Measurements from ENCODE around the gene BICC1.

BICC1 gene

DNA sequence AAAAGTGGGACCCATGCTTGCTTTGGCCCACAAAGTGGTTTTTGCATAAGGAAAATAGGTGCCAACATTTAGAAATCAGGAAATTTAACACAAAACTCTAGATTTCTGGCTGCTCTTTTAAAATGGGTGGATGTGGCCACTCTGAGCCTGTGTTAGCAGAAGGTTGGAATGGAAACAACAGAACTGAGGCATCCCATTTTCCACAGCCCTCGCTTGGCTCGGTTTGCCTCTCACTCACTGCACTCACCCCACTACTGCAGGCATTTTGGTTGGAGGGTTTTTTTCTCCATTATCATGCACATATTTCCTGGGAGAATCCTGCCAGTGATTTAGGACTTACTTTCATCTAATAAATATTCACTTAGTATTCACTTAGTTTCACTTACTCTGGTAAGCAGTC, 178.9 kb downstream of the BICC1 start:
- TF ChIP-seq, protein P1, sequence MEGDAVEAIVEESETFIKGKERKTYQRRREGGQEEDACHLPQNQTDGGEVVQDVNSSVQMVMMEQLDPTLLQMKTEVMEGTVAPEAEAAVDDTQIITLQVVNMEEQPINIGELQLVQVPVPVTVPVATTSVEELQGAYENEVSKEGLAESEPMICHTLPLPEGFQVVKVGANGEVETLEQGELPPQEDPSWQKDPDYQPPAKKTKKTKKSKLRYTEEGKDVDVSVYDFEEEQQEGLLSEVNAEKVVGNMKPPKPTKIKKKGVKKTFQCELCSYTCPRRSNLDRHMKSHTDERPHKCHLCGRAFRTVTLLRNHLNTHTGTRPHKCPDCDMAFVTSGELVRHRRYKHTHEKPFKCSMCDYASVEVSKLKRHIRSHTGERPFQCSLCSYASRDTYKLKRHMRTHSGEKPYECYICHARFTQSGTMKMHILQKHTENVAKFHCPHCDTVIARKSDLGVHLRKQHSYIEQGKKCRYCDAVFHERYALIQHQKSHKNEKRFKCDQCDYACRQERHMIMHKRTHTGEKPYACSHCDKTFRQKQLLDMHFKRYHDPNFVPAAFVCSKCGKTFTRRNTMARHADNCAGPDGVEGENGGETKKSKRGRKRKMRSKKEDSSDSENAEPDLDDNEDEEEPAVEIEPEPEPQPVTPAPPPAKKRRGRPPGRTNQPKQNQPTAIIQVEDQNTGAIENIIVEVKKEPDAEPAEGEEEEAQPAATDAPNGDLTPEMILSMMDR (IDR thresholded peaks at IDR 0.05; ENCODE audit: poor library complexity, severe bottlenecking): no peak
- H3K4me3 ChIP-seq (ENCODE audit: severe bottlenecking): no peak overlapping the region
- no peaks in the 10 kb centered on the region for H3K9me3 ChIP-seq (ENCODE audit: severe bottlenecking)
- no peaks in the 10 kb centered on the region for H3K4me1 ChIP-seq (ENCODE audit: insufficient read depth, poor library complexity, severe bottlenecking)
- H3K36me3 ChIP-seq (ENCODE audit: low read depth): no peaks in the 10 kb centered on the region
- H3K27ac ChIP-seq (ENCODE audit: poor library complexity, severe bottlenecking): no peak overlapping the region
- no peaks in the 10 kb centered on the region for H3K27me3 ChIP-seq (ENCODE audit: insufficient read depth, poor library complexity, severe bottlenecking)
- DNase-seq (ENCODE audit: low spot score) (no peak), ATAC-seq (ENCODE audit: low read depth) (no peak)

DNA sequence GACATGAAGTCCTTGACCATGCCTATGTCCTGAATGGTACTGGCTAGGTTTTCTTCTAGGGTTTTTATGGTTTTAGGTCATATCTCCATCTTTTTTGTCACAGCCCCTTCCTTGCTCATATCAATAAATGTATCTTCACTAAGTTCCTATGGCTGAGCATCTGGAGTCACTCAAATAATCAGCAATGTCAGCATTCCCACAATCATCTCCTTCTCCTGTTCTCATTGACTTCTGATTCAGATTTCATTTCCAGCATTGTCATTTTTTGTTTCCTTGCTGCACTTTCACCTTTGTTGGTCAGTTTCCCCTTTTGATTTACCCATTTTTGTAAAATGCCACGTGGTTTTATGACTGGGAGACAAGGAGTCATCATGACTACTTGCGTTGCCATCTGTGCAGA, 181.2 kb downstream of the BICC1 start:
- Histone ChIP-seq H3K27ac (ENCODE audit: poor library complexity, severe bottlenecking) (no peak overlapping the region), H3K4me1 (ENCODE audit: insufficient read depth, poor library complexity, severe bottlenecking) (no peaks in the 10 kb centered on the region), H3K9me3 (ENCODE audit: severe bottlenecking) (no peaks in the 10 kb centered on the region), H3K4me3 (ENCODE audit: severe bottlenecking) (no peak overlapping the region), H3K36me3 (ENCODE audit: low read depth) (no peaks in the 10 kb centered on the region), H3K27me3 (ENCODE audit: insufficient read depth, poor library complexity, severe bottlenecking) (no peaks in the 10 kb centered on the region)
- TF ChIP-seq, protein P1 (IDR thresholded peaks at IDR 0.05; ENCODE audit: poor library complexity, severe bottlenecking): no peak
- ATAC-seq (ENCODE audit: low read depth) (no peak), DNase-seq (ENCODE audit: low spot score) (no peak)

DNA sequence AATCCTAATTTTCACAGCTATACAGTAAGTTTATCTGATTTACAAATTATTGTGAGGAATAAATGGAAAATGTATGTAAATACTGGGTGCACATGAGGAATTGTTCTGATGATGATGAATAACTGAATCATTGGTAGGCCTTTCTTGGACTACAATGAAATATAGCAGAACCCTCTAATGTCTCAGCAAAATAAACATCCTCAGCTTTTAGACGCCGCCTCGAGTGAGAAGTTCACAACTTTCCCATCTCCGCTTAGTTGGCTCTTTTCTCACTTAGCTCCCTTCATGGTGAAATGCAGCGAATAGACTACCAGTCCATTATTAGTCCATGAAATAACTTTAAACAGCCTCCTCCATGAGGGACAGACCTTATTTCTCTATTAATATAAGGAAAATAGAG, 182.3 kb downstream of the BICC1 start:
- no peaks in the 10 kb centered on the region for H3K4me1 ChIP-seq (ENCODE audit: insufficient read depth, poor library complexity, severe bottlenecking)
- ATAC-seq (ENCODE audit: low read depth): no peak
- TF ChIP-seq, protein P1 (IDR thresholded peaks at IDR 0.05; ENCODE audit: poor library complexity, severe bottlenecking): no peak
- H3K27me3 ChIP-seq (ENCODE audit: insufficient read depth, poor library complexity, severe bottlenecking): no peaks in the 10 kb centered on the region
- no peak overlapping the region for H3K27ac ChIP-seq (ENCODE audit: poor library complexity, severe bottlenecking)
- H3K36me3 ChIP-seq (ENCODE audit: low read depth): no peaks in the 10 kb centered on the region
- H3K9me3 ChIP-seq (ENCODE audit: severe bottlenecking): no peaks in the 10 kb centered on the region
- no peak overlapping the region for H3K4me3 ChIP-seq (ENCODE audit: severe bottlenecking)
- no peak for DNase-seq (ENCODE audit: low spot score)

DNA sequence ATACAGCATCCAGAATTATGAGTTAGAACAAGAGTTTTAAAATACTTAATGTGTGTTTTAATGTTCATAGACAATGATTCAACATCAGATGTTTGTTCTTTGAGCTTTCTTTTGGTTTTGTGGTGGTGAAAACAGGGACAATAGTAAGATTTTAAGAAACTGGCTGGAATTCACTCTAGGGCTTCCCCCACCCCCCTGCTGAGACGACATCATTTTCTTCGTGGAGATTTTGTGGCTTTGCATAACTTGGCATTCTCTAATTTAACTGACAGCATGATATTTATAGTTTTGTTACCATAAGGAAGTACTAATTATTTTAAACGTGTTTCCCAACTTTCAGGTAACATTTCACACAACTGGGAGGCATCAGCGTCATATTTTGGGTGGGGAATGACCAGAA, 184.1 kb downstream of the BICC1 start:
- H3K9me3 ChIP-seq (ENCODE audit: severe bottlenecking): no peaks in the 10 kb centered on the region
- no peak for ATAC-seq (ENCODE audit: low read depth)

DNA sequence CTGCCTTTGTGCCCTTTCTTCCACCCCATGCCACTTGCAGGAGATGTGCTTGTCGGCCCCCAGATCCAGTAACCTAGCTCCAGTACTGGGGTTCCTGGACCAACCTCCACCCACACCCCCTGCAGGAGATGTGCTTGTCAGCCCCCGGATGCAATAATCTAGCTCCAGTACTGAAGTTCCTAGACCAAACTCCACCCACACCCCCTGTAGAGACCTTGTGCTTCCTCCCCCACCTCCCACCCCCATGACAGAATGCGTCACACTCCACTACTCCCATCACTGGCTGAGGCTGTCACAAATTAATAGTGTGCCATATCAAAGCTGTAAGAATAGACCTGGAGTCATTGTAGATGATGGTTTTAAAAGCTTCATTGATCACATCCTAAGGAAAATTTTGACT, 185.0 kb downstream of the BICC1 start:
- ATAC-seq (ENCODE audit: low read depth): no peak
- peaks cover 17% of the 10 kb centered on the region for H3K4me1 ChIP-seq (ENCODE audit: insufficient read depth, poor library complexity, severe bottlenecking)
- TF ChIP-seq, protein P1 (IDR thresholded peaks at IDR 0.05; ENCODE audit: poor library complexity, severe bottlenecking): no peak
- no peaks in the 10 kb centered on the region for H3K36me3 ChIP-seq (ENCODE audit: low read depth)
- no peaks in the 10 kb centered on the region for H3K27me3 ChIP-seq (ENCODE audit: insufficient read depth, poor library complexity, severe bottlenecking)
- H3K9me3 ChIP-seq (ENCODE audit: severe bottlenecking): no peaks in the 10 kb centered on the region
- no peak for DNase-seq (ENCODE audit: low spot score)
- no peak overlapping the region for H3K4me3 ChIP-seq (ENCODE audit: severe bottlenecking)
- H3K27ac ChIP-seq (ENCODE audit: poor library complexity, severe bottlenecking): no peak overlapping the region

More for the DNA sequence above, 184.1 kb downstream of the BICC1 start:
- H3K27me3 ChIP-seq (ENCODE audit: insufficient read depth, poor library complexity, severe bottlenecking): no peaks in the 10 kb centered on the region
- H3K36me3 ChIP-seq (ENCODE audit: low read depth): no peaks in the 10 kb centered on the region
- no peak overlapping the region for H3K27ac ChIP-seq (ENCODE audit: poor library complexity, severe bottlenecking)
- TF ChIP-seq, protein P1 (IDR thresholded peaks at IDR 0.05; ENCODE audit: poor library complexity, severe bottlenecking): no peak
- no peak for DNase-seq (ENCODE audit: low spot score)
- peaks cover 9% of the 10 kb centered on the region for H3K4me1 ChIP-seq (ENCODE audit: insufficient read depth, poor library complexity, severe bottlenecking)
- no peak overlapping the region for H3K4me3 ChIP-seq (ENCODE audit: severe bottlenecking)
